Peyer's patch (tissue), 4 donors: ENCODE results near the gene MICA.

Source experiments
- POLR2A ChIP-seq, 2 donors: fragments of 450-650 bp; IDR thresholded peaks; one replicate each; pipeline ENCODE4 v1.5.1; 2017; ENCODE audit warnings: antibody characterized with exemption in 2 of 2, mild to moderate bottlenecking in 2 of 2, moderate library complexity in 2 of 2
- TF ChIP-seq, protein P1 (sequence below), 6 experiments: fragments of 450-650 bp in 4 of 6; fragments of 200-600 bp in 2 of 6; sonication (generic) in 1 of 6; IDR thresholded peaks; one replicate each; pipeline ENCODE4 v1.5.1; 2017 to 2019; ENCODE audit warnings: antibody characterized with exemption in 6 of 6, mild to moderate bottlenecking in 3 of 6, moderate library complexity in 1 of 6

- TF ChIP-seq POLR2A (IDR thresholded peaks at IDR 0.05) = no peak
- TF ChIP-seq, protein P1, sequence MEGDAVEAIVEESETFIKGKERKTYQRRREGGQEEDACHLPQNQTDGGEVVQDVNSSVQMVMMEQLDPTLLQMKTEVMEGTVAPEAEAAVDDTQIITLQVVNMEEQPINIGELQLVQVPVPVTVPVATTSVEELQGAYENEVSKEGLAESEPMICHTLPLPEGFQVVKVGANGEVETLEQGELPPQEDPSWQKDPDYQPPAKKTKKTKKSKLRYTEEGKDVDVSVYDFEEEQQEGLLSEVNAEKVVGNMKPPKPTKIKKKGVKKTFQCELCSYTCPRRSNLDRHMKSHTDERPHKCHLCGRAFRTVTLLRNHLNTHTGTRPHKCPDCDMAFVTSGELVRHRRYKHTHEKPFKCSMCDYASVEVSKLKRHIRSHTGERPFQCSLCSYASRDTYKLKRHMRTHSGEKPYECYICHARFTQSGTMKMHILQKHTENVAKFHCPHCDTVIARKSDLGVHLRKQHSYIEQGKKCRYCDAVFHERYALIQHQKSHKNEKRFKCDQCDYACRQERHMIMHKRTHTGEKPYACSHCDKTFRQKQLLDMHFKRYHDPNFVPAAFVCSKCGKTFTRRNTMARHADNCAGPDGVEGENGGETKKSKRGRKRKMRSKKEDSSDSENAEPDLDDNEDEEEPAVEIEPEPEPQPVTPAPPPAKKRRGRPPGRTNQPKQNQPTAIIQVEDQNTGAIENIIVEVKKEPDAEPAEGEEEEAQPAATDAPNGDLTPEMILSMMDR (IDR thresholded peaks at IDR 0.05) = no peak
These were observed 9.0 kb upstream of the MICA start for GRCh38 chr6:31394381-31394780.
